Peyer's patch (tissue), 4 donors: ENCODE results near the gene SMYD3.

Source experiments
- POLR2A ChIP-seq, 2 donors: fragments of 450-650 bp; IDR thresholded peaks; one replicate each; pipeline ENCODE4 v1.5.1; 2017; ENCODE audit warnings: antibody characterized with exemption in 2 of 2, mild to moderate bottlenecking in 2 of 2, moderate library complexity in 2 of 2
- TF ChIP-seq, protein P1 (sequence below), 6 experiments: fragments of 450-650 bp in 4 of 6; fragments of 200-600 bp in 2 of 6; sonication (generic) in 1 of 6; IDR thresholded peaks; one replicate each; pipeline ENCODE4 v1.5.1; 2017 to 2019; ENCODE audit warnings: antibody characterized with exemption in 6 of 6, mild to moderate bottlenecking in 3 of 6, moderate library complexity in 1 of 6

DNA sequence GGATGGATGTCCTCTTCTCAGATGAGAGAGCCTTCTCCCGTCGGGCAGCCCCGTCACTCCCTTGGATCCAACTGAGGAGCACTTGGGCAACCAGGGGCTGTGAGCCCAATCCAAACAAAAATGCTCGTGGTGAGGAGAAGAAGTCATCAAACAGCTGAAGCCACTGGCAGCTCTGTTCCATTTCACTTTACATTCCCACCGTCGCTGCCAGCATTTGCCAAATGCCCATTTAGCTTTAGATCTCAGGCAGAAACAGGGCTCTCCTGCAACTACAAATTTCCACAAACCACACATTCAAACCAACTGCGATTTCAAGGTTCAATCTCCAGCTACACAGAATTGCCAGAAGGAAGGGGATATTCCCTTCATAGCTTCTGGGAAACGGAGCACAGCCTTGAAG, 634.6 kb downstream of the SMYD3 start:
- TF ChIP-seq, protein P1, sequence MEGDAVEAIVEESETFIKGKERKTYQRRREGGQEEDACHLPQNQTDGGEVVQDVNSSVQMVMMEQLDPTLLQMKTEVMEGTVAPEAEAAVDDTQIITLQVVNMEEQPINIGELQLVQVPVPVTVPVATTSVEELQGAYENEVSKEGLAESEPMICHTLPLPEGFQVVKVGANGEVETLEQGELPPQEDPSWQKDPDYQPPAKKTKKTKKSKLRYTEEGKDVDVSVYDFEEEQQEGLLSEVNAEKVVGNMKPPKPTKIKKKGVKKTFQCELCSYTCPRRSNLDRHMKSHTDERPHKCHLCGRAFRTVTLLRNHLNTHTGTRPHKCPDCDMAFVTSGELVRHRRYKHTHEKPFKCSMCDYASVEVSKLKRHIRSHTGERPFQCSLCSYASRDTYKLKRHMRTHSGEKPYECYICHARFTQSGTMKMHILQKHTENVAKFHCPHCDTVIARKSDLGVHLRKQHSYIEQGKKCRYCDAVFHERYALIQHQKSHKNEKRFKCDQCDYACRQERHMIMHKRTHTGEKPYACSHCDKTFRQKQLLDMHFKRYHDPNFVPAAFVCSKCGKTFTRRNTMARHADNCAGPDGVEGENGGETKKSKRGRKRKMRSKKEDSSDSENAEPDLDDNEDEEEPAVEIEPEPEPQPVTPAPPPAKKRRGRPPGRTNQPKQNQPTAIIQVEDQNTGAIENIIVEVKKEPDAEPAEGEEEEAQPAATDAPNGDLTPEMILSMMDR (IDR thresholded peaks at IDR 0.05): no peak
- no peak for TF ChIP-seq POLR2A (IDR thresholded peaks at IDR 0.05)
